Measurements from ENCODE around the gene ANXA7.

DNA sequence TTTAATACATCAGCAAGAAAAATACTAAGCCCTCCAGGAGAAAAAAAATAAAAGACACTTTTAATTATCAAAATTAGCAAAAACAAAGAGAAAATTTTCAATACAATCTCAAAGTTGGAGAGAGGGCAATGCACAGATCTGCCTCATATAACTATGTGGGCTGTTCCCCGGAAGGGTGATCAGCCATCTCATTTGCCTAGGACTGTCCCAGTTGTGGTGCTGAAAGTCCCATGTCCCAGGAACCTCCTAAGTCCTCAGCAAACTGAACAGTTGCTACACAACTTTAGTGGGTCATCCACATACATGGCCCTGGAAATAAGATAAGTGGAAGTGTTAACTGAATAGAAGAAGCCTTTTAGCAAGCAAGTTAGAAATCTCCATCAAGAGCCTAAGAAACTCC is 69.6 kb downstream of the ANXA7 start:
- no peak for TF ChIP-seq CTCF (IDR thresholded peaks at IDR 0.05; ENCODE audit: extremely low read depth in 1 of 2, insufficient read depth in 1 of 2, low read depth in 1 of 2, low read length in 2 of 2)
- no peak for TF ChIP-seq GATA2 (IDR thresholded peaks at IDR 0.05; ENCODE audit: insufficient read depth, insufficient read length, low read depth, low read length)

All from endothelial cell of umbilical vein (primary cell).